Measurements from ENCODE around the gene FOXP2. TPM values are rescaled to one million over a fixed set of nuclear protein-coding genes. Genes with fewer than 3 reads are reported as not detected.

Gene FOXP2
- total RNA-seq, 2 donors from 2014 or later, result 2.4 to 5.5 TPM

DNA sequence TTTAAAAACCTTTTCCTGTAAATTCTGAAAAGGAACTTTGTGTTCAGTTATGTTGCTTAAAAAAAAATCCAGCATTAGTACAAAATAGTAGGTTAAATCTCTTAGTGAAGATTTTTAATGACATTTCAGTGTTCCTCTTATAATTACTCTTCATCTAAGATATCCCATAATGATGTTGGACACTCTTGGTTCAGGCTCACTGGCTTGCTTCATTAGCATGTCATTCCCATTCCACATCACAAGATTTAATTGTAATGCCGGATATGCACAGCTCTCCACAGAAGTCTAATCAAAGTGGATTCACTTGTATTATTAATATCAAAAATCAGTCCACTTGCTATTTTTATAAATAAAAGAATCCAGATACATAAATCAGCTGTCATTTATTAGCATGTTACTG lies 327.3 kb downstream of the FOXP2 start:
- no peak for ATAC-seq
- intact Hi-C loops (cut with DNase I), result no loop called here

More for the DNA sequence above, 327.3 kb downstream of the FOXP2 start:
- no peak for DNase-seq

Small RNAs within 50 kb of the gene (microRNA-seq; reads per million reads assigned to microRNA genes)
- 0 reads per million in 2 donors for gene MIR3666
